NCI-H2081 treated with DMSO at 0.1 percent for 48 hours (cell line): Measurements from ENCODE around the gene RTBDN.

Source experiments
- DNase-seq: peaks from one replicate; lab custom pipeline; 2025; lab: John Stamatoyannopoulos, UW

The RTBDN gene

GRCh38 chr19:12792051-12792852, 42.1 kb downstream of the RTBDN start:
- DNase-seq: no peak

GRCh38 chr19:12791345-12792050, 42.9 kb downstream of the RTBDN start, which contains the start of gene JUNB:
Gene JUNB, plus strand, starts transcription at chr19:12791486. Its CDS starts 286 bp downstream, at chr19:12791772.
- peak; percentile 59 for DNase-seq

GRCh38 chr19:12790628-12791344, 43.6 kb downstream of the RTBDN start:
- DNase-seq: no peak

- peak; percentile 75 for DNase-seq
These were observed 44.3 kb downstream of the RTBDN start for GRCh38 chr19:12789904-12790619.

- DNase-seq: no peak
These were observed 45.1 kb downstream of the RTBDN start for GRCh38 chr19:12789098-12789903.

GRCh38 chr19:12788682-12789097, 45.7 kb downstream of the RTBDN start:
- no peak for DNase-seq

- DNase-seq: no peak
These were observed 46.2 kb downstream of the RTBDN start for GRCh38 chr19:12788042-12788681.

- no peak for DNase-seq
These were observed 46.9 kb downstream of the RTBDN start for GRCh38 chr19:12787458-12787857.

- no peak for DNase-seq
These were observed 47.4 kb downstream of the RTBDN start for GRCh38 chr19:12786952-12787351.

- no peak for DNase-seq
These were observed 48.1 kb downstream of the RTBDN start for GRCh38 chr19:12786141-12786870.

GRCh38 chr19:12785431-12786031, 48.8 kb downstream of the RTBDN start:
- no peak for DNase-seq

- no peak for DNase-seq
These were observed 49.4 kb downstream of the RTBDN start for GRCh38 chr19:12784871-12785430.

- no peak for DNase-seq
These were observed 49.9 kb downstream of the RTBDN start for GRCh38 chr19:12784394-12784870.

- DNase-seq: no peak
These were observed 50.5 kb downstream of the RTBDN start for GRCh38 chr19:12783849-12784393.

- no peak for DNase-seq
These were observed 51.0 kb downstream of the RTBDN start for GRCh38 chr19:12783291-12783848.

- DNase-seq: peak; percentile 26
These were observed 51.7 kb downstream of the RTBDN start for GRCh38 chr19:12782424-12783290.

GRCh38 chr19:12782174-12782423, 52.3 kb downstream of the RTBDN start:
- no peak for DNase-seq
